GM11168 (cell line): ENCODE measurements around the gene FAP.

Experiments used
- in situ Hi-C: fragments of 300-500 bp; cut with MboI; formaldehyde crosslinking; loops from one replicate; pipeline ENCODE4 v1.12.0; 2022; ENCODE audit warnings: low sequenced_read_pairs; ENCODE audit not compliant: unreplicated experiment

The FAP gene

GRCh38 chr2:162197069-162197825, 46.0 kb downstream of the FAP start:
- in situ Hi-C loops: no loop called here

GRCh38 chr2:162196638-162197037, 46.6 kb downstream of the FAP start:
- in situ Hi-C loops: no loop called here

GRCh38 chr2:162188451-162188850, 54.8 kb downstream of the FAP start:
- in situ Hi-C loops: no loop called here

GRCh38 chr2:162185541-162186232, 57.6 kb downstream of the FAP start:
- in situ Hi-C loops: no loop called here

- in situ Hi-C loops: no loop called here
These were observed 58.3 kb downstream of the FAP start for GRCh38 chr2:162184821-162185450.

GRCh38 chr2:162184359-162184758, 58.9 kb downstream of the FAP start:
- in situ Hi-C loops: no loop called here

GRCh38 chr2:162182395-162182794, 60.9 kb downstream of the FAP start:
- in situ Hi-C loops: no loop called here

- in situ Hi-C loops: no loop called here
These were observed 65.9 kb downstream of the FAP start for GRCh38 chr2:162177301-162177700.

- in situ Hi-C loops: no loop called here
These were observed 67.5 kb downstream of the FAP start for GRCh38 chr2:162175714-162176113.

GRCh38 chr2:162174746-162175145, 68.5 kb downstream of the FAP start:
- in situ Hi-C loops: no loop called here

- in situ Hi-C loops: no loop called here
These were observed 70.4 kb downstream of the FAP start for GRCh38 chr2:162172802-162173370.

- in situ Hi-C loops: no loop called here
These were observed 76.5 kb downstream of the FAP start for GRCh38 chr2:162166745-162167144.

- in situ Hi-C loops: no loop called here
These were observed 77.1 kb downstream of the FAP start for GRCh38 chr2:162166174-162166573.

- in situ Hi-C loops: no loop called here
These were observed 78.4 kb downstream of the FAP start for GRCh38 chr2:162164802-162165201.

GRCh38 chr2:162159446-162159845, 83.8 kb downstream of the FAP start:
- in situ Hi-C loops: no loop called here

GRCh38 chr2:162156149-162156548, 87.1 kb downstream of the FAP start:
- in situ Hi-C loops: no loop called here

- in situ Hi-C loops: no loop called here
These were observed 88.2 kb downstream of the FAP start for GRCh38 chr2:162155093-162155492.

GRCh38 chr2:162153608-162154224, 89.5 kb downstream of the FAP start:
- in situ Hi-C loops: no loop called here

- in situ Hi-C loops: no loop called here
These were observed 91.1 kb downstream of the FAP start, which contains the start of gene GCG for GRCh38 chr2:162152147-162152546. Gene GCG (minus strand): TSS chr2:162152247. CDS start chr2:162149178, 3,069 bp downstream.

GRCh38 chr2:162149940-162150339, 93.3 kb downstream of the FAP start:
- in situ Hi-C loops: loop anchor here (25.0 kb wide), 1 partner anchor 563 kb away; no protein-coding TSS in a partner anchor
